Femur (tissue), 1 donor: ENCODE data around the gene TAPT1.
"Not testable (repeated sequence)": the region's sequence is repeated elsewhere in the genome, so short reads cannot be mapped to it uniquely, and the experiment has no call there.

ENCODE experiments used
- DNase-seq: peaks from one replicate; pipeline ENCODE4 v3.0.0-alpha.2; 2017

Gene TAPT1

DNA sequence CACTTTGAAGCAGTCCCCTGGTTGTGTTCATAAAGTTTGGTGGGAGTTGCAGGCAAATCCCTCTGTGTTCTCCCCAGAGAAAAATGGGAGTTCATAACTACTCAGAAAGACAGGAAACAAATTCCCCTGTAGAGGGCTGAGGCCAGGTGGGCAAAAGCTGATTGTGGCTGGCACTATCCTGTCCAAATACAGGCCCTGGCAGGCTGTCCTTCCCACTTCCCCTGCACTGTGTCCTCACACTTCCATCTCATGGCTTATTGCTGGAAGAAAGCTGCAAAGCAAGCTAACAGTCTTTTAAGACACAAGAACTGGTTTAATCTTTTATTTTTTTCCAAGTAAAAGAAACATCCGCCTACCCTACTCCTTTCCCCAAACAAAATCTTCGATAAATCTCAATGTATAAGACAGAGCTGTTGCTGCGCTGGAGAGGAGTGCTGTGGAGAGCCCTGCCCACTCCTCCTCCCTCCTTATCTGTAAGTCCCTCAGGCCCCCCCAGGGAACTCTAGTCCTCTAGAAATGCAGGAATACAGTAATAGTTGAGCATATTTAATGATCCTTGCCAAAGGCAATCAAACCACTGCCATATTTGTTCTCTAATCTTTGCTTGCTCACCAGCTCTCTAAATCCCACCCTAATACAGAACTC, 14.0 kb downstream of the TAPT1 start:
- no peak for DNase-seq

DNA sequence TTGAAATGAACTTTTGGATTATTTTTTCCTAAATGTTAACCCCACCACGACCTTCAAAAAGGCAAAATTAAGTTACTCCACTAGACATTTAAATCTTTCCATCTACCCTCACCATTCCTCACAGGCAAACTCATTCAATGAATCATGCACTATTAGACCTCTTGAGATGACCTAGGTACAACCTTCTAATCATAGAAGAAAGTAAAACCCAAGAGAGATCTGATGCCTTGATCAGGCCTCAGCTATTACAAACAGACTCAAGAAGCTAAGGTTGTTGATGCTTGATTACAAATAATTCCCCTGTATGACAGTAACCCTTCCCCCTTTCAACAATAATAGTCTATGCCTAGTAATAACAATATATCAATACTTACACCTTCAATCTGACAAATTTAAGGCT, 18.9 kb downstream of the TAPT1 start:
- DNase-seq, result no peak

DNA sequence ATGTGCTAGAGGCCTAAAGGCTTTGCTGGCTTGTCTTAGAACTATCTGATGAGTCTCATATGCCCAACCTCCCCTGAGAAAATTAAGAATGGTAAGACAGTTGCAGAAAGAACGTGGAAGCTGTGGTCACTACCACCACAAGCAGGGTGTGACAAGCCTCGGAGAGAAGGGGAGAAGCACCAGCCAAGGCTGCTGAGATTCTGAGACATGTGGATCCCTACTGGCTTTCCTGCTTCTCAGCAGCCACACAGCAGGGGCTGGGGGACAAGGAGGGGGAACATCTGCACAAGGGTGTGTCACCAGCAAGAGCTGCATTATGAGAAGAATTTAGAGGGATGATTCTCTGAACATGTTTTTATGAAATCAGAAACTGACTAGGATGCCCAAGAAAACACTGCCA, 19.4 kb downstream of the TAPT1 start:
- no peak for DNase-seq

DNA sequence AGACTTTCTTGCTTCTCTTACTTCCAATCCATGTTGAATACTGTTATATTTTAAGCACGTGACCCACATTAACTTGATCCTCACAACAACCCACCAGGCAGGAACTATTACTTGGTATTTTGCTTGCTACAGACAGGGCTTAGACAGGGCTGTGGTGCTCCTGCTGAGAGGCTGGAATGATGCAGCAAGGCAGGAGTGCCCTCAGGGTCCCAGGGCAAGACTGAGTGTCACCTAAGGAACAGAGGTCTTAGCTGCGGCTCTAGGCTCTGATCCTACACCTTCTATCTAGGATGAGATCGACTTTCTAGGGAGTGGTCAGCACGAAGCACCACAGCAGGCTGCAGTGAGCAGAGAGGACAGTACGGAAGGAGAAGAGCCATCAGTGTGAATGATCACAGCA, 20.0 kb downstream of the TAPT1 start:
- no peak for DNase-seq

DNA sequence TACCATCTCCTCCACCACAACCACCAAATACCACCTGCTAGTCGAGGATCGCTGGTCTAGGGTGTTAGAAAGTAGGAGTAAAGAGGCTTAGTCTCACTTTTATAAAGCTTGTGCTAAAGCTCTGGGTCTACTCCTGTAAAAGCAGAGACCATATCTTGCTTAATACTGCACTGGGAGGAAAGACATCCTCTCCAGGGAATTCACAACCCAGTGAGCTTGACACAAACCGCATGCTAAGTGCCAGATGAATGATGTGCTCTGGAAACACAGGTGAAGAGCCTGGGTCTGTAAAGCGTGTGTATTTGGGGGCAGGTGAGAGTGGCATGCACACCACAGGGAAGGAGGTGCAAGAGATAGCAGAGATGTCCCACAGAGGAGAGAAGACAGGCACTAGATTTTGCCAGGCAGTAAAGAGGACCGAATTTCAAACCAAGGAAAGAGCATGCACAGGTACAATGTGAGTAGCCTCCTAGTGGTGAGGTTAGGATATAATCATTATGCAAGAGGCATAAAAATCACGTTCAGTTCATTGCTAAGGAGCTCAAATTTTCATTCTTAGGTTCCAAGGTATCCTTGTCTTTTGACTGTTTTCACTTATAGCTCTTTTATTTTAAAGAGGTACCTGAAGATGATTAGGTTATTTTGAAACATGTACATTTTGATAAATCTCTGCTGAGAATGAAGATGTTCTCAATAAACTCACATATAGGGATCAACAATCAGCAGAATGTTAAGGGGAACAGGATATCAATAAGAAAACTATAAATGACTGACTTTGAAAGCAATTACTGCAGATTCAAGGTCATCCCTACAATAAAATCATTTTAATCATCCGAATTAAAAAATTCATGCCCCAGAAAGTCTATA, 20.7 kb downstream of the TAPT1 start:
- no peak for DNase-seq

DNA sequence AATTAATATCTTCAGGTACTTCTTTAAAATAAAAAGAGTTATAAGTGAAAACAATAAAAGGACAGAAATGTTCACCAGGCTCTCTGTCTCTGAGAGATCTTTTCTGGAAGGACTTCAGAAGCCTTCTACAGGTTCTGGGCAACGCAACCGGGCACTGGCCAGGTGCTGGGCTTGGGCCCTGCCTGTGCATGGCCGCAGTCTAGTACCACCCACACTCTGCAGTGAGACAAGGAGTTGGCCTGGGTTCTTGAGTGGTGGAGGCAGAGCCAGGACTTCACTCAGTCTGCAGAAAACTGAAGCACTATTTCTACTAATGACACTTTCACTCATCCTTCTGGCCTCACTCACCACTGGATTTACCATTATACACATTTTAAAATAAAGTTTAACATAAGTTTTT, 21.8 kb downstream of the TAPT1 start:
- no peak for DNase-seq

DNA sequence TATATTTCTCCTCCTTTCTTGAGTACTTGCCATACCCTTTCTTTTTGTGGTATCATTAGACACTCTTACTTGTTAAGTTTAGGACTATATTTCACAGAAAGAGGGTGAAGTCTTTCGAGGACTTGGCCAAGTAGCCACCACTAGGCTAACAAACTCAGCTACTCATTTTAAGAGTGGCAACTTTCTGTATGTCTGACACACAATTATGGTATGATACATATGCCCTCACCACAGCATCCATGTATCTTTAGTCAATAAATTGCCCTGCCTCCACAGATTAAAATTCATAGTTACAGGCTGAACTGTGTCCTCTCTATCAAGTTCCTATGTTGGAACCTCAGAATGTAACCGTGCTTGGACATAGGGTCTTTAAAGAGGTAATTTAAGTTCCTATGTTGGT, 23.2 kb downstream of the TAPT1 start:
- no peak for DNase-seq

DNA sequence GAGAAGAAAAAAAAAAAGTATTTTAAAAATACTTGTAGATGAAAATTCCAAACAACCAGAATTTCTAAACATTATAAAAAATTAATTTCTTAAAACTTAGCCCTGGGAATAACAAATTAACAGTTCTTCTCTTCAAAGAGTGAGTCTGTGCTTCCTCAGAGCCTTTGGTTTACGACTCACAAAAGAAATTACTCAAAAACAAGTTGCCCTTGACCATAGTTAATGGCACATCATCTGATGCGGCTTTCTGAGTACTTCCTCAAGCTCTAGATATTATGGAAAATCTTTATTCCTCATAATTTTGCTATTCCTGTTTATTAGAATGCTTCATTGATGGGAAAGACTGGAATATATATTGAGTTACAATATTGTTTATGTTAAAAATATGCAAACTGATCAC, 23.7 kb downstream of the TAPT1 start:
- DNase-seq, result no peak

DNA sequence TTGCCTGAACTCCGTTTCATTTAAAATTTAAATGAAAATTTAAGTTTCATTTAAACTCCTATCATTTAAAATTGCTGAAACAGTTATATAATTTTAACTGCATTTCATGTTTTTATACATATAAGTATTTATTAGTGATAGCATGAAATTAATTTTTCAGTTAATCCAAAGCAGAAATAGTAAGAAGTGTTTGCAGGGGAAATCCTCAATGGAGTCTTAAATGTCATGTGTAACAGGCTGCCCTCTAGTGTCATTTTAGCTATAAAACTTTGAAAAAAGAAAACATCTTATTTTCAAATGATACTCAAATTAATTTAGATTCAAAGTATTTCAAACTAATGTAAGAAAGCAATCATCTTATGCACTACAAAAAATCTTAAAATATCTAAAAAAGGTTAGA, 27.2 kb downstream of the TAPT1 start:
- DNase-seq, result no peak

DNA sequence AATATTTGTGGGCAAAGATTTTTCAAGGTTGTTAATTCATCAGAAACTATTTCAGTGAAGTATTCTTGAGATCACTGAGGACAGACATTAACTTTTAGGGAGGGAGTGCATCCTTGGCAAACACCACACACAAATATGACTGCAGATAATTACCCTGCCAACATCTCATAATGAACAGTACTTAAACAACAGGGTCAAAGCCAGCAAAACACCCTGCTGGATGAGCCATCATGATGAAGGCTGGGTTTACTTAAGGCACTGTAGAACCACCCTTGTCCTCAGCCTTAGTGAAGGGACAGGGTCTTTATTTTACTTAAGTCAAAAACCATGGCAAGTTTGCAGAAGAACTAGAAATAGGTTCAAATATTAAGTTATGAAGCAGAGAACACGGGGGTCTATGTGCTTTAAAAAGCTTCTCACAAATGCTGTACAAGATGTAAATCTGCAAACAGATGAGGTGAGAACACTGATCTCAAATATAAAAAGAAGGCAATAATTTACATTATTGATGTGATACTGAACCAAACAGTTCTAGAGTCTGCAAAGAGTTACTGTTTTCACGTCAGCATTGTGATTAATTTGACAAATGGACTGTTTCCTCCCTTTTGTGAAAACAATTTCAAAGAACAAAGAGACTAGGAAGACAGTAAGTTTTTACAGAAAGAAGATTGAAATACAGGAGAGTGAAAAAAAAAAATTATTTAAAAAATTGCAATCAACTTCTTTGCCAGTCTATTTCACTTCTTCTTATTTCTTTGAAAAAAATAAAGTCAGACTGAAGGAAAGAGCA, 28.2 kb downstream of the TAPT1 start:
- no peak for DNase-seq

DNA sequence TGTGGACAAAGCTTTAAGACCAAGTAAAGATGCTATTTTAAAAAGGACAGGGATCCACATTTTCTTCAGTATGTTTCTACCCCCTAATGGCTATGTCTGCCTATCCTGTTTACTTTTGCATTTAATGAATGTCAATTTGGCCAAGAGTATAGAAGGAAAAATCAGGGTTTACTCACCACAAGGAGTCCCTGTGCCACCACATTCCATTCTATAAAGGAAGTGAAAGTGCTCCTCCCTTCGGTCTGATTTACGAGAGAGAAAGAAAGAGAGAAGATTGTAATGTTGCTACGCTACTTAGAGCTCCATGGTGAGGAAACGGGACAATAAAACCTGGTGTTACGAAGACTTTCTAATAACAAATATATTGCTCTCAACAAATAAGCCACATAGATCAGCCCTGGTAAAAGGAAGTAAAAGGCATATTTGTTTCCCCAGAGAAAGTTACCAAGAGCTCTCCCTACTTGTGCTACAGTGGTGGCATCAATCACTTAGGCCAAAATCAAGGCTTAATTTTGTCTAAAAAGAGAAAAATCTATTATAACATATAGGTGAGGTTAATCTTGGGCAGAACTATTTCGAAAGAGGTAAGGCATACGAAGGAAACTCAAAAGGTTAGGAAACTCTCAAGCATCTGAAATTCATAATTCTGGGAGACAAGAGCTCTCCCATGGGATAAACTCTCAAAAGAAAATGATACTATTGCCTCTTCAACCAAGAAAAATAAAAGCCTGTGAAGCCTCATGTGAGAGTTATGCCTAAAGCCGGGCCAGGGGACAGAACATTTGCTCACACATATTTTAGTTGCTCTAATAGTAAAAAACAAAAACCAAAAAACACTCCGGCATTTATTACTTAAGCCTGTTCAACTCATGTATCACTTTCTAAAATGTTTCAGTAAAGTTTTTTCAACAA, 29.5 kb downstream of the TAPT1 start:
- no peak for DNase-seq

DNA sequence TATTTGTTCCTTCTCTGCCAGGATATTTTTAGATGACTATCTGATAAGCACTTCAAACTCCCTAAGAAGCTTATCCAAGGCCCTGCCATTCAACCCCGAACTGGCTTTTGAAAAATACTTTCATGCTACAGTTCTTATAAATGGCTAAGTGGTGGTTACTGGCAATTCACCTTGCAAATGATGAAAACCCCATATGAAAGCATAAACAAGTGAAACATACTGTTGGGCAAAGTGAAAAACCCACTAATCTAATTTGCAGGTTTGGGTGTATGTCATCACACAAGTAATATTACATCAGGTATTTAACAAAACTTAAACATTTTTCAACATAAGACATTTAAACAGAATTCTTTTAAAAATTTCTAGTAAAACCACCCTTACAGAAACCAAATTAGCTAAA, 31.1 kb downstream of the TAPT1 start:
- DNase-seq, result no peak

DNA sequence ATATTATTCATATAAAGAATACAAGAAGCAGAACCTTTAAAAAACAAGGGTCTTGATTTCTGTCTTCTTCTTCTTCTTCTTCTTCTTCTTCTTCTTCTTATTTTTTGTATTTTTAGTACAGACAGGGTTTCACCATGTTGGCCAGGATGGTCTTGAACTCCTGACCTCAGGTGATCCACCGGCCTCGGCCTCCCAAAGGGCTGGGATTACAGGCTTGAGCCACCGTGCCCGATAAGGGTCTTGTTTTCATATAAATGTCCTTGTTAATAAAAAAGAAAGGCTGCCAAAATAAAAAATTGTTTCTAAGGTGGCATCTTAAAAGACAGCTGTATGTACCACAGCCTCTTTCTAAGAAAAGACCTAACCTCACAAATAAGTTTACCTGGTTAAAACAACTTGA, 31.5 kb downstream of the TAPT1 start:
- DNase-seq, result not testable (repeated sequence)

DNA sequence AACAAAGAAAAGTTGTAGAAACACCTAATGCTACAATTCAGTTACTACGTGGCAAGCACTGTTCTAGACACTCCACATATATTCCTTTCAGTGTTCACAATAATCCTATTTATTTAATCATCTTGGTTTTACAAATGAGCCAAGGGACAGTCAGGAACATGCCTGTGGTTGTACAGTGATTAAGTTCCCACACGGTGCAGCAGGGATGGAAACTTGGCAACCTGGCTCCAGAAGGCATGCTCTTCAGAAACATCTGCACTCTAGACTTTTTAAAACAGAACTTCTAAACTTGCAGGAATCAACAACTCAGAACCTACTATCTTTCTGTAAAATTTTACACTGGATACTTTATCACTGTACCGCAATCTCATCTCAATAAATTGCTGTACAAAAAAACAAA, 32.1 kb downstream of the TAPT1 start:
- peak; percentile 55 for DNase-seq

DNA sequence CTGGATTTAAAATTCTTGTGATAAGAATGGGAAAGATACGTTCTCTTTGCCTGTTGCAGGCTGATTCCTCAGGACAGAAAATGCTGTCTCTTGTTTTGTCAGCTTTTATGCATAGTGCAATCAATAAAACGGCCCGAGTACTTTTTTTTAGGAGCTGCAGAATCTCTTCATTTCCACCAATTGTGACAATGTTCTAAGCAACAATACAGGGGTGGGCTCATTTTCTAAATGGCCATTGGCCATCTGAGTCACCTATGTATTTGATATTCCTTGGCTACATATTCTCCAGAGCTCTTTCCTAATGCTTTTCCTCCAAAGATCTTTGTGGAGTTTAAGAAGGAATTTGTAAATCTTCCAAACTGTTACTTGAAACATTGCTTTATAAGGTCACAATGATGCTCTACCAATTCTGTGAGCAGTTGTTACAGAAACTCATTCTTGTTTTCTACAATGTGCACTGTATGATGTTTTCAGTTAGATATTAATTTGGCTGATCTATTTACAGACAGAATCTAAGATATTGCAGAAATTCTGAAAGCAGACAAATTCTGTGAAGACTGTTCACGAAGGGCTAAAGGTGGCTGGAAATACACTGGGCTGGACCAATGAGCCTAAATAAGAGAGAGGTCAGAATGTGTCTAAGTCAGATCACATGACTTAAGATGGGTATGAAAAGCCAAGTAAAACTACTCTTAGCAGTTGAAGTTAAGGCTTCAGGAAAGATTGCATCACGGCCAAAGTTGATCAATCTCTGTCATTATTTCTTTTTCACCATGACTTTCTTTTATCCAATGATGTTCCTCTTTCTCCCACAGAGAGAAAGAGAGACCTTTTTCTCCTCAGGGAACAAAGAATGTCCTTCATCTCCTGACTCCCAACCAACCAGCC, 33.4 kb downstream of the TAPT1 start:
- DNase-seq, result no peak

DNA sequence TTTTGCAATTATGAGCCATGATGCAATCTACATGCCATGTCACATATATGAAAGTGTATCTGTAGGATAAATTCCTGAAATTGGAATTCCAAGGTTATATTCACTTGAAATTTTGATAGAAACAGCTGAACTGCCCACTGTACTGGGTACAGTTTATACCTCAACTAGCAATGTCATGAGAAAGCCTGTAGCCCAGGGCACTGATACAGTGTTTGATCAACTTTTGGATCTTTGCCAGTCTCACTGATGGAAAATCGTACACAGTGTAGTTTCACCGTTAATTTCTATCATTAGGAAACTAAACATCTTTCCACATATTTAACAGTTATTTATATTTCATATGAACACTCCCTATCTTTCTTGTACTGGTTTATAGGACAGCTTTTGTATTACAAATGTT, 34.2 kb downstream of the TAPT1 start:
- no peak for DNase-seq

DNA sequence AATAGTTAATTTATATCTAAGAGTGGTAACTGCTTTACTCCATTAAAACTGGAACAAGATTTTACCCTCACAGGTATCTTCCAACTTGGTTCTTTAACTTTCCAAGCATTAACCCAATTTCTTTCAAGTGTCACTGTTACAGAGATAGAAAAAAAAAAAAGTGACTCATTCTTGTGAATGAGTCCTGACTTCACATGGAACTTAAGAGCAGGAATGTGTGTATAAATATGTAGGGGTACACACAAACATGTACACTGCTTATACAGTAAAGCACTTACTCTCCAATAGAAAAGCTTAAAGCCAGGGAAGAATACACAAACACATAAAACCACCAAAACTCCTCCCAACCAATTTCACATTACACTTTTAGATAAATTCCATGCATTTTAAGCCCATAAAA, 38.8 kb downstream of the TAPT1 start:
- DNase-seq, result no peak

DNA sequence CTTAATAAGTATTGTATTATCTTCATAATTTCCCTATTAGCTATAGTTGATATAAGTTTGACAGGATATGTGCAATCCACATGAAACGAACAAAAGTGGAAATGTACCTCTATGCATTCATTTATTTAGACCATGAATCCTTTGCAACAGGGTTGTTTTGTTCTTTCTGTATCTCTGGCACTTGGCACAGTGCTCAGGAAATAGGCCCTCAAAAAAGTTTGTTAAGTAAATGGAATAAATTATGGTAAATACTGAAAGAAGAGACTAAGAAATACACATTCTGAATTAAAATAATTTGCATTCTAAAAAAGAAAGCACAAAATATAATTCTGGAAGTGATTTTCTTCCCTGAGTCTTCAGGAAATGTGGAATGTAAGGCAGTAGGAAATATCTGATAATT, 39.3 kb downstream of the TAPT1 start:
- DNase-seq, result no peak

DNA sequence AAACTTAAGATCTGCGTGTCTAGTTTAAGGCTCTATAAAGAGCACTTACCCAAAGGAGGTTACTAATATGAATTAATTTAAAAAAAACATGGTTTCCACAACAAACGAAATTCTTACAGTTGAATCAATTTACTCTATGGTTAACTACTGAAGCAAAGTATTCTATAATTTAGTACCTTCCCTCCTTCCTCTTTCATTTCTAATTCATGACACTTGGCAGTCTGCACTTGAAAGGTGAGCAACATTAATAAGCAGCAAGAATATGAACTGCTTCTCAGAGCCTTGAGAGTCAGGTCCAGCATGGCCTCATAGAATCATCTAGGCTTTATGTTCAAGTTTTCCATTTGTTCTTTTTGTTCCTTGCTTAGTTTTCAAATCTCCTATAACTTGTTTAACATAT, 42.7 kb downstream of the TAPT1 start:
- no peak for DNase-seq

DNA sequence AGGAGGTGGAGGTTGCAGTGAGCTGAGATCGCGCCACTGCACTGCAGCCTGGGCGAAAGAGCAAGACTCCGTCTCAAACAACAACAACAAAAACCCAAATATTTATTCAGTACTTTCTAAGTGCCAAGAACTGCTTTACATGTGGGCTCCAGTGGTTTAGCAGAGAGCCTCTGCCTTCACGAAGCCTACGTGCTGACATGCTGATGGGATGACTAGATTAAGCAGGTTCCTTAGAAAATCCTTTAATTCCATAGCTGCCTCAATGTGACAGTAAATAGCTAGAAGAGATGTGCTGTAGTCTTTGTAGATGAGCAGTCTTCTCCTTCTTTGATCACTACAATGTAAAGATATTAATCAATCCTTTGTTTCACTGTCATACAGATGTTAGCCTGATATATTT, 49.6 kb downstream of the TAPT1 start:
- DNase-seq, result no peak

DNA sequence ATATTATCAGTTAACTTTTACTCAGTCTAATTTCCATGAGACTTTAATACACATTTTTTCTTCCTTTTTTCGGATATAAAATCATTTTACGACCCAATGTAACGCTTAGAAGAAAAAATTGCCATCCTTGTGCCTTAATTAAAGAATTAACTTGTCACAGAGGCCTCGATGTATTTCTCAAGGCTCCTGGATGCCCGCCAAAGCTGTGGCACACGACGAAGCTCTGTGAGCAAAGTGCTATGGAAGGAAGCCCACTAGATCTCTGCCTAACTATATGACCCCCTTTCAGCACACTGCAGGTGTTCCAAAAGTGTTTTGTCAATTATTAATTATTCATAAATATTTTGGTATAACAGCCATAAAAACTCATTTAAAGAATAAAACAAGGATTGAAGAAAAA, 54.4 kb downstream of the TAPT1 start:
- DNase-seq, result no peak

DNA sequence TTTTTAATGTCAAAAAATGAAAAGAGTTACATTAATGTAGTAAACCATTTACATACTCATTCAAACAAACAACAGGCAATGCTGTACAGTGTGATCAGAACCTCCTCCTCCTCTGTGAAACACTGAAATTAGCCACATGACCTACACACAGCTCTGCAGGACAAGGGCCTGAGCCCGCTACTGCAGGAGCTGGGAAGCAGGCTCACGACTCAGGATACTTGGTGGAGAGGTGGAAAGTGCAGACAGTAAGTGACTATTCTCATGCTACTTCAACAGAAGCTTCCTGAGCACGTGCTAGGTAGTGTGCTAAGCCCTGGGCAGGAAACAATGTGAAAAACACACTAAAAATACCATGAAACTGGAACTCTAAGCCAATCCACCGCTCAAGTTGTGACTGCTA, 56.8 kb downstream of the TAPT1 start:
- DNase-seq, result no peak
